ENCODE data around the gene TMEM45B.

GRCh38 chr11:129853518-129854231 is 38.0 kb downstream of the TMEM45B start:
- TF ChIP-seq CTCF (conservative IDR thresholded peaks at IDR 0.05; ENCODE audit: low read depth in 2 of 2): no peak
- TF ChIP-seq REST (IDR thresholded peaks at IDR 0.05; ENCODE audit: unreplicated experiment): no peak
- no peak for TF ChIP-seq POLR2AphosphoS5 (IDR thresholded peaks at IDR 0.05; ENCODE audit: low read depth)
- no peak for TF ChIP-seq EZH2 (IDR thresholded peaks at IDR 0.05; ENCODE audit: low read depth, unreplicated experiment)
- TF ChIP-seq EZH2phosphoT487 (IDR thresholded peaks at IDR 0.05; ENCODE audit: unreplicated experiment): no peak
- TF ChIP-seq CREB1 (CRISPR knock-in tag; IDR thresholded peaks at IDR 0.05; ENCODE audit: low read depth): no peak
- no peak for TF ChIP-seq JUNB (IDR thresholded peaks at IDR 0.05; ENCODE audit: unreplicated experiment)
- no peak for TF ChIP-seq ETS1 (IDR thresholded peaks at IDR 0.05)
- TF ChIP-seq ZNF331 (CRISPR knock-in tag; IDR thresholded peaks at IDR 0.05; ENCODE audit: low read depth): no peak
- no peak for TF ChIP-seq ZNF462 (CRISPR knock-in tag; IDR thresholded peaks at IDR 0.05)
- TF ChIP-seq ZNF114 (CRISPR knock-in tag; IDR thresholded peaks at IDR 0.05): no peak
- no peak for TF ChIP-seq NANOG (IDR thresholded peaks at IDR 0.05; ENCODE audit: borderline replicate concordance)

Data from GM23338 (cell line).